A549 treated with dexamethasone at 1 μM for 4 hours (cell line): ENCODE data around the gene CUZD1. TPM values are rescaled to one million over a fixed set of nuclear protein-coding genes. Genes with fewer than 3 reads are reported as not detected.

Source experiments
- total RNA-seq: library from RNA; stranded (reverse); fragments of 200-300 nt; extraction: Qiagen RNA extraction; gene quantifications from 5 replicates; pipeline ENCODE4 v1.2.3, GENCODE V29; 2022

Gene CUZD1
- 0.63 to 1.2 TPM (median 1.0 TPM) in 5 replicates for total RNA-seq

GRCh38 chr10:122845783-122846332, at the start of gene CUZD1:
TSS of gene CUZD1 (minus strand) at chr10:122845857. CDS start at chr10:122845843, 14 bp downstream.

GRCh38 chr10:122879339-122880273, 33.9 kb upstream of the CUZD1 start, which contains the start of gene FAM24B:
TSS of gene FAM24B (minus strand) at chr10:122879581. CDS start at chr10:122850515, 29,066 bp downstream.

Other genes starting within 250 kb of the CUZD1 start
- gene C10orf120, start 146.0 kb downstream of the CUZD1 start, total RNA-seq = not detected in 5 replicates
- 9.0 to 13.1 TPM (median 12.1 TPM) in 5 replicates for gene FAM24B, start 33.7 kb upstream of the CUZD1 start, total RNA-seq
- gene FAM24A, start 64.8 kb upstream of the CUZD1 start, total RNA-seq = not detected in 5 replicates
- 6.6 to 8.8 TPM (median 7.8 TPM) in 5 replicates for gene C10orf88, start 108.4 kb upstream of the CUZD1 start, total RNA-seq
- 3.4 to 4.7 TPM (median 3.7 TPM) in 5 replicates for gene PSTK, start 134.5 kb upstream of the CUZD1 start, total RNA-seq
- gene IKZF5, start 162.9 kb upstream of the CUZD1 start, total RNA-seq = 5.4 to 7.9 TPM (median 5.9 TPM) in 5 replicates
- gene ACADSB, start 163.1 kb upstream of the CUZD1 start, total RNA-seq = 6.5 to 11.9 TPM (median 9.4 TPM) in 5 replicates